HL-60 (cell line): ENCODE measurements around the gene AK5.

ENCODE experiments used
- DNase-seq, 2 experiments: peaks; one replicate each; pipeline ENCODE4 v3.0.0-alpha.2; 2010 to 2020; ENCODE audit warnings: low read depth in 1 of 2, low spot score in 1 of 2
- H3K27ac ChIP-seq: fragments of 250-450 bp; sonication (Bioruptor Pico); replicated peaks from 2 replicates; pipeline ENCODE4 v1.5.1; 2020; ENCODE audit warnings: mild to moderate bottlenecking, moderate library complexity
- H3K27me3 ChIP-seq: fragments of 250-450 bp; sonication (Bioruptor Pico); 2 replicates; pipeline ENCODE4 v1.5.1; 2021; ENCODE audit warnings: mild to moderate bottlenecking, moderate library complexity; ENCODE audit not compliant: insufficient read depth, poor library complexity, severe bottlenecking
- H3K4me3 ChIP-seq: replicated peaks from 2 replicates; pipeline ENCODE4 v1.5.1; 2011; ENCODE audit warnings: mild to moderate bottlenecking, control low read depth, low read length; ENCODE audit not compliant: insufficient read depth
- CTCF ChIP-seq: IDR thresholded peaks from one replicate; pipeline ENCODE4 v1.5.1; 2011; ENCODE audit warnings: low read length, control low read depth, inconsistent platforms; ENCODE audit not compliant: insufficient read depth
- GABPA ChIP-seq: IDR thresholded peaks from 2 replicates; pipeline ENCODE4 v1.6.1; 2012; ENCODE audit warnings: low read depth
- POLR2AphosphoS5 ChIP-seq: IDR thresholded peaks from 2 replicates; pipeline ENCODE4 v1.6.1; 2012; ENCODE audit warnings: low read depth
- SPI1 ChIP-seq: IDR thresholded peaks from 2 replicates; pipeline ENCODE4 v1.6.1; 2012; ENCODE audit warnings: low read depth, mild to moderate bottlenecking, borderline replicate concordance
- TF ChIP-seq, protein P1 (sequence below): IDR thresholded peaks from 2 replicates; pipeline ENCODE4 v1.6.1; 2012; ENCODE audit warnings: low read depth; ENCODE audit not compliant: insufficient replicate concordance

AK5 gene

DNA sequence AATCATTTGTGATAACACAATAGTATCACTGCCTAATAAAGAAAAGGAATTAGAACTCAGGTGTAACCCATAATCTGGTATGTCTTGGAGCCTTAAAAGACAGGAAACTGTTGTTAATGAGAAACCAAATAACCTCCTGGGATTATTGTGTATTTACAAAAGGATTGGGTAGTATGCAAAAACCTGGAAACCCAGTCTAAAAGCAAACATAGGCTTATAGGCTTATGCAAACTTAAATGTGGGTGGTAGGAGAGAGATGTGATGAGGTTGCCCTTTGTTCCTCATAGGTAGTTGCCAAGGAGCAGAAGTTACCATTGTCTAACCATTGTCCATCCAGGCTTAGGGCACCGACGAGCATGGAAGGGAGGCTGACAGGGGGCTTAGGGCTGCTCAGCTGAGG, 165.8 kb downstream of the AK5 start:
- H3K27me3 ChIP-seq = no peaks in the 10 kb centered on the region
- H3K27ac ChIP-seq = no peak overlapping the region
- TF ChIP-seq, protein P1, sequence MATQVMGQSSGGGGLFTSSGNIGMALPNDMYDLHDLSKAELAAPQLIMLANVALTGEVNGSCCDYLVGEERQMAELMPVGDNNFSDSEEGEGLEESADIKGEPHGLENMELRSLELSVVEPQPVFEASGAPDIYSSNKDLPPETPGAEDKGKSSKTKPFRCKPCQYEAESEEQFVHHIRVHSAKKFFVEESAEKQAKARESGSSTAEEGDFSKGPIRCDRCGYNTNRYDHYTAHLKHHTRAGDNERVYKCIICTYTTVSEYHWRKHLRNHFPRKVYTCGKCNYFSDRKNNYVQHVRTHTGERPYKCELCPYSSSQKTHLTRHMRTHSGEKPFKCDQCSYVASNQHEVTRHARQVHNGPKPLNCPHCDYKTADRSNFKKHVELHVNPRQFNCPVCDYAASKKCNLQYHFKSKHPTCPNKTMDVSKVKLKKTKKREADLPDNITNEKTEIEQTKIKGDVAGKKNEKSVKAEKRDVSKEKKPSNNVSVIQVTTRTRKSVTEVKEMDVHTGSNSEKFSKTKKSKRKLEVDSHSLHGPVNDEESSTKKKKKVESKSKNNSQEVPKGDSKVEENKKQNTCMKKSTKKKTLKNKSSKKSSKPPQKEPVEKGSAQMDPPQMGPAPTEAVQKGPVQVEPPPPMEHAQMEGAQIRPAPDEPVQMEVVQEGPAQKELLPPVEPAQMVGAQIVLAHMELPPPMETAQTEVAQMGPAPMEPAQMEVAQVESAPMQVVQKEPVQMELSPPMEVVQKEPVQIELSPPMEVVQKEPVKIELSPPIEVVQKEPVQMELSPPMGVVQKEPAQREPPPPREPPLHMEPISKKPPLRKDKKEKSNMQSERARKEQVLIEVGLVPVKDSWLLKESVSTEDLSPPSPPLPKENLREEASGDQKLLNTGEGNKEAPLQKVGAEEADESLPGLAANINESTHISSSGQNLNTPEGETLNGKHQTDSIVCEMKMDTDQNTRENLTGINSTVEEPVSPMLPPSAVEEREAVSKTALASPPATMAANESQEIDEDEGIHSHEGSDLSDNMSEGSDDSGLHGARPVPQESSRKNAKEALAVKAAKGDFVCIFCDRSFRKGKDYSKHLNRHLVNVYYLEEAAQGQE = no peak
- TF ChIP-seq SPI1 = no peak
- no peak for TF ChIP-seq CTCF
- no peak for TF ChIP-seq POLR2AphosphoS5
- no peak for TF ChIP-seq GABPA
- DNase-seq = no peak
- no peak overlapping the region for H3K4me3 ChIP-seq

GRCh38 chr1:77459881-77460280, 178.1 kb downstream of the AK5 start:
- TF ChIP-seq GABPA = no peak
- no peak for TF ChIP-seq CTCF
- no peak for TF ChIP-seq SPI1
- TF ChIP-seq POLR2AphosphoS5 = no peak
- TF ChIP-seq, protein P1 = no peak
- no peak overlapping the region for H3K27ac ChIP-seq
- DNase-seq = no peak

DNA sequence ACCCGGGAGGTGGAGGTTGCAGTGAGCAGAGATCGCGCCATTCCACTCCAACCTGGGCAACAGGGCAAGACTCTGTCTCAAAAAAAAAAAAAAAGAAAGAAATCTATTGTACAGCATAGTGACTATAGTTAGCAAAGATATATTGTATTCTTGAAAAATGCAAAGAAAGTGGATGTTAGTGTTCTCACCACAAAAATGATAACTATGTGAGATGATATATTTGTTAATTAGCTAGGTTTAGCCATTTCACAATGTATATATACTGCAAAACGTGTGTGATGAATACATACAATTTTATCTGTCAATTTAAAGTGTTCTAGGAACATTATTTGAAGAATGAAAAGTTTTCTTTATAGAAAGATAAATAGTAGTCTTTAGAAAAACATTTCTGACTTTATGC, 179.9 kb downstream of the AK5 start:
- Histone ChIP-seq H3K4me3 (no peak overlapping the region), H3K27ac (no peak overlapping the region), H3K27me3 (no peaks in the 10 kb centered on the region)
- DNase-seq = no peak
- TF ChIP-seq CTCF (no peak), SPI1 (no peak), POLR2AphosphoS5 (no peak), GABPA (no peak)
- TF ChIP-seq, protein P1 = no peak

More at GRCh38 chr1:77459881-77460280, 178.1 kb downstream of the AK5 start:
- Histone ChIP-seq H3K27me3 (no peaks in the 10 kb centered on the region), H3K4me3 (no peak overlapping the region)
